Muscle layer of colon (tissue), 2 donors: Measurements from ENCODE around the gene UBN2.

Experiments
- H3K27ac ChIP-seq: one replicate; pipeline ENCODE4 v1.7.0; 2013; ENCODE audit warnings: low read depth, mild to moderate bottlenecking, low read length, moderate library complexity
- H3K27me3 ChIP-seq, 2 donors: one replicate each; pipeline ENCODE4 v1.7.0; 2013; ENCODE audit warnings: low read length in 2 of 2, mild to moderate bottlenecking in 2 of 2; ENCODE audit not compliant: insufficient read depth in 2 of 2, control insufficient read depth in 1 of 2
- H3K36me3 ChIP-seq: one replicate; pipeline ENCODE4 v1.7.0; 2013; ENCODE audit warnings: mild to moderate bottlenecking, low read length; ENCODE audit not compliant: insufficient read depth
- H3K4me1 ChIP-seq: one replicate; pipeline ENCODE4 v1.7.0; 2013; ENCODE audit warnings: mild to moderate bottlenecking, low read length; ENCODE audit not compliant: insufficient read depth
- H3K4me3 ChIP-seq, 2 donors: one replicate each; pipeline ENCODE4 v1.7.0; 2013; ENCODE audit warnings: low read length in 2 of 2, low read depth in 1 of 2, mild to moderate bottlenecking in 1 of 2, moderate library complexity in 1 of 2
- H3K9ac ChIP-seq: one replicate; pipeline ENCODE4 v1.7.0; 2013; ENCODE audit warnings: low read length
- H3K9me3 ChIP-seq: one replicate; pipeline ENCODE4 v1.7.0; 2013; ENCODE audit warnings: mild to moderate bottlenecking, low read length
- donor health status: abdominal sarcoma.
- donor health status: Adenocarcinoma of cecum.

UBN2 gene

DNA sequence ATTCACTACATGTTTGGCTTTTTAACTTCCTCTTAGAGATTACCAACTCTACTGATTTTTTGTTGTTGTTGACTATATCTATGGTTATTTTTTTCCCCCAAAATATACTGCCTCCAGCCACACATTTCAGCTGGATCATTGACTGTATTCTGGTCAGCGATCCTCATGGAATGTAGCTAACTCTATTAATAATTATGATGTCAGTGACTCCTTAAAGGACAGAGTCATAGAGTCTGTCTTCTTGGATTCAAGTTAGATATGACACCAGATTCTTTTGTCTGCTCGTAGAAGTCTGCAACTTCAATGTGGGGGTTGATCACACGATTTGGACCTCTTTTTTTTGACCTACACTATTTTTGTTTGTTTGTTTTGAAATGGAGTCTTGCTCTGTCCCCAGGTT lies 33.2 kb downstream of the UBN2 start:
- Histone ChIP-seq H3K27me3 (no peaks in the 10 kb centered on the region), H3K36me3 (peaks cover 59% of the 10 kb centered on the region), H3K9ac (no peak overlapping the region), H3K4me1 (no peaks in the 10 kb centered on the region), H3K4me3 (no peak overlapping the region), H3K27ac (no peak overlapping the region), H3K9me3 (no peaks in the 10 kb centered on the region)

DNA sequence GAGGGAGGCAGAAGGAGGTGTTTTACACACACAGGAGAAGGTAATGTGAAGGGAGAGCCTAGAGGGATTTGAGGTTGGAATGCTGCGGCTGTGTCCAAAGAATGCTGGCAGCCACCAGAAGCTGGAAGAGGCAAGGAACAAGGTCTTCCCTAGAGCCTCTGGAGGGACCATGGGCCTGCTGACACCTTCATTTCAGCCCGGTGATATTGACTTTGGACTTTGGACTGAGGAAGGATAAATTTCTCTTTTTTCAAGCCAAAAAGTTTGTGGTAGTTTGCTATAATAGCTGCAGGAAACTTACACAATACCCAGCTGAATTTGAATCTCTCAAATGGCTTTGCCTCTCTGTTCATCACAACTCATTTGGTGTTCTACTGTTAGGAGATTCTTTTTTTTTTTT lies 34.6 kb downstream of the UBN2 start:
- Histone ChIP-seq H3K4me3 (no peak overlapping the region), H3K36me3 (peaks cover 59% of the 10 kb centered on the region), H3K9ac (no peak overlapping the region), H3K9me3 (no peaks in the 10 kb centered on the region), H3K4me1 (no peaks in the 10 kb centered on the region), H3K27me3 (no peaks in the 10 kb centered on the region), H3K27ac (no peak overlapping the region)

DNA sequence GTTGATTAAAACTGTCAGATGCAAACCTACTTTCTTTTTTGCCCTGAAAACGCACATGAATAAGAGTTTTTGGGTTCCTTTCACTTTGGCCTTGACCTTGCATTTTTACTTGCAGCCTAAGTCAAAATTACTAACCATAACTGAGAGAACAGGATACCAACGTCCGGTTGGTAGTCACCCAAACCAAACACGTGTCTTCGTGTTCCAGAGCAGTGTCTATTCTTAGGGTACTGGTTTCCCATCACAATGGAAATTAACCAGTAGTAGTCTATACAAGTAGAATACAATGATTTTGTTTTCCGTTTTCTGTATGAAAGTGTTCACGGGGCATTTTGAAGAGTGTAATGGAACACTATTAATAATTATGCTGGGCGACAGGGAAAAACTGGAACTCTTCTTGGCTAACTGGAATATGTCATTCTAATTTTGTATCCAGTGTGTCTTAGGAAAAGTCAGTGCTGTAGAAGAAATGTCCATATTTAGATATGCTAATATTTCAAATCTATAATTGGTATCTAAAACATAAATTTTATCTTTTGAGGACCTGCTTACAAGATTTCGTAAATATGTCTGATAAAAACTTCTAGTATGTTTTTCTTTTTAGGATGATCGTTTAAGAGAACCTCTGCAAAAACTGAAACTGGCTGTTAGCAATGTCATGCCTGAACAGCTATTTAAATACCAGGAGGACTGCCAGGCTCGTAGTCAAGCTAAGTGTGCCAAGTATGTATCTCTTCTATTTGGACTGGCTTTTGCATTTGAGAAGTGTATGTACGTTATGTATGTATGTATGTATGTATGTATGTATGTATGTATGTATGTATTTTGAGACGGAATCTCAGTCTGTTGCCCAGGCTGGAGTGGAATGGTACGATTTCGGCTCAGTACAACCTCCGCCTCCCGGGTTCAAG lies 40.9 kb downstream of the UBN2 start:
- Histone ChIP-seq H3K27ac (no peak overlapping the region), H3K9me3 (no peaks in the 10 kb centered on the region), H3K36me3 (peaks cover 38% of the 10 kb centered on the region), H3K9ac (no peak overlapping the region), H3K4me3 (no peak overlapping the region), H3K4me1 (no peaks in the 10 kb centered on the region), H3K27me3 (no peaks in the 10 kb centered on the region)

DNA sequence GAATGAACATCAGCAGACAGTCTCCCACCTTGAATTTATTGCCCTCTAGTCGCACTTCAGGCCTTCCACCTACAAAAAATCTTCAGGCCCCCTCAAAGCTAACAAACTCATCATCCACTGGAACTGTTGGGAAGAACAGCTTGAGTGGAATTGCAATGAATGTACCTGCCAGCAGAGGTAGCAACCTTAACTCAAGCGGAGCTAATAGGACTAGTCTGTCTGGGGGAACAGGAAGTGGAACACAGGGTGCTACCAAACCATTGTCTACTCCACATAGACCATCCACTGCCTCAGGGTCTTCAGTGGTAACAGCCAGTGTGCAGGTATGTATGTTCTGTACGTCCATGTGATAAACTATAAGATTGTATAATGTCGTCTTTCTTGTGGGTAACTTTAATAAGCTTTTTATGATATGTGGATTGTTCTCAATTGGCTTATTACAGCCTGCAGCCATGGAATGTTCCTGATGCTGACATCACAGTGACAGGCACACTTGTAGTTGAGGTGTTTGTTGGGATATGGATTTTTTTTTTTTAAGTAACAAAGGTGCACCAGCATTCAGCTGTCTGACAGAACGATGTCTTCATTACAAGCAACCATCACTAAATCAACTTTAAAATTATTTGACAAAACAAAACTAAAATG lies 53.3 kb downstream of the UBN2 start:
- no peaks in the 10 kb centered on the region for H3K27me3 ChIP-seq
- no peaks in the 10 kb centered on the region for H3K4me1 ChIP-seq
- H3K4me3 ChIP-seq, result no peak overlapping the region
- peaks cover 23% of the 10 kb centered on the region for H3K36me3 ChIP-seq
- no peaks in the 10 kb centered on the region for H3K9me3 ChIP-seq
- no peak overlapping the region for H3K27ac ChIP-seq
- H3K9ac ChIP-seq, result no peak overlapping the region

DNA sequence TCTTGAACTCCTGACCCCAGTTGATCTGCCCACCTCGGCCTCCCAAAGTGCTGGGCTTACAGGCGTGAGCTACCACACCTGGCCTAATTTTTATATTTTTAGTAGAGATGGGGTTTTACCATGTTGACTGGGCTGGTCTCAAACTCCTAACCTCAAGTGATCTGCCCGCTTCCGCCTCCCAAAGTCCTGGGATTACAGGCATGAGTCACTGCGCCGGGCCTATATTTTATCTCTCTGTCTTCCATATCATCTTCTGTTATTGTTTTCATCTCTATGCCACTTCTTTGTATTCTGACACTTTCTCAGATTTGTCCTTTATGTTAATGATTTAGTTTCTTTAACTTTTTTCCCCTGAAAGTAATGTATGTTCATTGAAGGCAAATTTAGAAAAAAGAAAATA lies 55.1 kb downstream of the UBN2 start:
- peaks cover 23% of the 10 kb centered on the region for H3K36me3 ChIP-seq

DNA sequence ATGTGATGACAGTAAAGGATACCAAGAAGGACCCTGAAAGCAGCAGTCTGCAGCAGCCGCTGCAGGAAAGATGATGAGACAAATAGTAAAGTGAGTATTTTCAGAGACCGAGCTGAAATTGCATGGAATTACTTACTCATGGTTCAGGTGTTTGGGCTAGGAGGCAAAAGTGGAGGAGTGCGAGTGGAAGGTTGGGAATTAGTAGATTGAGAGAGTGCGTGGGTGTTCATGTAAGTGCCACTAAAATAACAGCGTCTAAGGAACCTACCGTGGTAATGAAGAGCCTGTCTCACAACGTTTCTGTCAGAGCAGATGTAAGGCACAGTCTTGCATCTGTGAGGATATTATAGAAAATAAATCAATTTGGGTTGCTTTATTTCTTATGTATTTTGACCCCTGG lies 61.8 kb downstream of the UBN2 start:
- Histone ChIP-seq H3K27ac (no peak overlapping the region), H3K27me3 (no peaks in the 10 kb centered on the region), H3K4me1 (no peaks in the 10 kb centered on the region), H3K36me3 (peaks cover 16% of the 10 kb centered on the region), H3K4me3 (no peak overlapping the region), H3K9ac (no peak overlapping the region), H3K9me3 (no peaks in the 10 kb centered on the region)

More for the DNA sequence above, 55.1 kb downstream of the UBN2 start:
- Histone ChIP-seq H3K27ac (no peak overlapping the region), H3K9ac (no peak overlapping the region), H3K9me3 (no peaks in the 10 kb centered on the region), H3K4me3 (no peak overlapping the region), H3K27me3 (no peaks in the 10 kb centered on the region), H3K4me1 (no peaks in the 10 kb centered on the region)

DNA sequence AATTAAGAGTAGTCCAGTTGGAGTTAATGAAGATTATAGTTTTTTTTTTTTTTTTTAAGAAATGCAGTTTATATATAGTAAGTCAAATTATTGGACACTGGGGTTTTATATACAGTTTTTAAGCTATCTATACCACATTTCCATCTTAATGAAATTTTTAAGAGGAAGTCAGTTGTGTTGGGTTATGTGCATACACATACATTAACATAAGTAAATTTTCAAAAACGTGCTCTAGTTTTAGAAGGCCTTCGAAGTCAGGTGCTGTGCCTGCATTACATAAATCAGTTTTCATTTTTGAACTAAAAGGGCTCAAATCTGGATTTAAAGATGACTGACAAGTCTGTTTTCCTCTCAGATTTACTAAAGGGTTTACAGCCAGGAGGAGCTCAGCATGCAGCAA lies 62.5 kb downstream of the UBN2 start:
- no peaks in the 10 kb centered on the region for H3K27me3 ChIP-seq
- no peaks in the 10 kb centered on the region for H3K4me1 ChIP-seq
- no peak overlapping the region for H3K9ac ChIP-seq
- H3K27ac ChIP-seq, result no peak overlapping the region
- peaks cover 16% of the 10 kb centered on the region for H3K36me3 ChIP-seq
- no peak overlapping the region for H3K4me3 ChIP-seq
- H3K9me3 ChIP-seq, result no peaks in the 10 kb centered on the region

DNA sequence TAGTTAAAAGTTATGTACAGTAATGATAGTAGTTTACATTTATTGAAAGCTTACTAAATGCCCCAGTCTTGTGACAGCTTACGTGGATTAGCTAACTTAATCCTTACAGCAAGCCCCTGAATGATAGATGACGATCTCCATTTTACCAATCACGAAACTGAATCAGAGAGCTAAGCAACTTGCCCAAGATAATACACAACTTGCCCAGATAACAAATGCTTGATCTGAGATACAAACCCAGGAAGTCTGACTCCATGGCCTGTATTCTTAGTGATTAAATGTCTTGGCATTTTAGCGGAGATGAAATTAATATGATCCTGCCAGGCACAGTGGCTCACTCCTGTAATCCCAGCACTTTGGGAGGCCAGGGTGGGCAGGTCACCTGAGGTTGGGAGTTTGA lies 63.2 kb downstream of the UBN2 start:
- H3K4me3 ChIP-seq, result no peak overlapping the region
- peaks cover 16% of the 10 kb centered on the region for H3K36me3 ChIP-seq
- H3K9me3 ChIP-seq, result no peaks in the 10 kb centered on the region
- no peaks in the 10 kb centered on the region for H3K4me1 ChIP-seq
- H3K27ac ChIP-seq, result no peak overlapping the region
- no peaks in the 10 kb centered on the region for H3K27me3 ChIP-seq
- no peak overlapping the region for H3K9ac ChIP-seq

DNA sequence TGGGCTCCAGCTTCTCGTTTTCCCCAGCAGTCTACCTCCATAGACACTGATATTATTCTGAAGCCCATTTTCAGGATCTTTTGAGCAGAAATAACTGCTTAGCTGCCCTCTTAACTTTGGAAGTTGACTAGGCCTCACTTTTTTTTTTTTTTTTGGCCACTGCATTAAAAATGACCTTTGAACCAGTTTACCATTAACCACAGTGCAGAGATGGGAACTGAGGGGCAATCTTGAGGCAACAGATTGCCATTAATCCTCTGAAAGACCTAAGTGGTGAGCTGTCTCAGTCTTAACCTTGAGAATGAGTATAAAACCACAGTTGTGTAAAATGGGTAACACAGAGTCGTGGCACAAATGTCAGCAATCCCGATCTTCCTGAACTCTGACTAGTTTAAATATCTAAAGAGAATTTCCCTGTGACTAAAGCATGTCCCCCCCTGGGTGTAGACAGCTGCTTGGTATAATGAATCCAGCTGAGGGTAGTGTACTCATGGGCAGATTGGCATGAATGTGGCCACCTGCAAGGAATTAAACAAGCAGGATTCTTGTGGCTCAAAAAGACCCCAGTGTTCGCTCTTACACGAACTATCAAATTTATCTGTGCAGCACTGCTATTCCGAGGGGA lies 64.0 kb downstream of the UBN2 start:
- H3K27ac ChIP-seq, result no peak overlapping the region
- H3K9me3 ChIP-seq, result no peaks in the 10 kb centered on the region
- no peaks in the 10 kb centered on the region for H3K27me3 ChIP-seq
- no peak overlapping the region for H3K4me3 ChIP-seq
- no peaks in the 10 kb centered on the region for H3K4me1 ChIP-seq
- H3K36me3 ChIP-seq, result peaks cover 16% of the 10 kb centered on the region
- H3K9ac ChIP-seq, result no peak overlapping the region

DNA sequence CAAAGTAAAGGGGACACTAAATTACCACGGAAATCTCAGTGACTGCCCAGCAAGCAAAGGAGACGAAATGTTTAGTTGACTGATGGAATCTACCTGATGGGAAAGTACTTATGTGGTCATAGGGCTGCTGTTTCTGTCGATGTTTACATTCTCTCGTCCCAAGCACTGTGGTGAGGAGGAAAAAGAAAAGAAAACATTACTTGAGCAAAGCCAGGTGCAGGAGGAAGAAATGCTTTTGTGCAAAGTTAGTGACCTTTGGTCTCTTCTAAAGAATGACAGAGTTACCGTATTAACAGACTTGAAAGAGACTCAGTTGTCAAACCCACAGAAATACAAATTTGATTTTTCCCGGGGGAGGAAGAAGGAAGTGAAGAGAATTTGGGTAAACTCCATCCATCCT lies 66.8 kb downstream of the UBN2 start:
- peaks cover 16% of the 10 kb centered on the region for H3K36me3 ChIP-seq
- no peak overlapping the region for H3K27ac ChIP-seq
- H3K4me1 ChIP-seq, result no peaks in the 10 kb centered on the region
- H3K9ac ChIP-seq, result no peak overlapping the region
- no peaks in the 10 kb centered on the region for H3K27me3 ChIP-seq
- H3K9me3 ChIP-seq, result no peaks in the 10 kb centered on the region
- no peak overlapping the region for H3K4me3 ChIP-seq

DNA sequence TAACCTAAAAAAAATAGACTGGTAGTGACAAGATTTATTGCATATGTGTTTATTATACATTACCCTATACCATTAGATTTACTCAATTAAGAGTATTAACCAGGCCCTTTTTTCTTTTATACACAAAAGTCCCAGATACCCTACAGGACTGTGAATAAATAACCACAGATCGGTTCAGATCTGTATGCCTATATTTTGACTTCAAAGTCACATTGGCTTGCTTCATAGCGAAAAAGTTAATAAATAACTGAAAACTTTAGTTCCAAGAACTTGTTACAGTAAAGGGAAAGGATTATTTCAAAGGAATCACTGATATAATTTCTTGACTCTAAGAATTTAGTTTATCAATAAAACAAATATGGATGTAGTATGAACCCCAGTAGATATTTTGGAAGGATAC lies 68.3 kb downstream of the UBN2 start:
- Histone ChIP-seq H3K9ac (no peak overlapping the region), H3K36me3 (peaks cover 7% of the 10 kb centered on the region), H3K4me3 (no peak overlapping the region), H3K27me3 (no peaks in the 10 kb centered on the region), H3K27ac (no peak overlapping the region), H3K9me3 (no peaks in the 10 kb centered on the region), H3K4me1 (no peaks in the 10 kb centered on the region)
